Fibroblast of pulmonary artery (primary cell): Measurements from ENCODE around the gene CPPED1.
"Not testable (repeated sequence)": the region's sequence is repeated elsewhere in the genome, so short reads cannot be mapped to it uniquely, and the experiment has no call there.

ENCODE experiments used
- DNase-seq: peaks from one replicate; pipeline ENCODE4 v3.0.0-alpha.2; 2010; ENCODE audit warnings: low read depth
- H3K4me3 ChIP-seq: replicated peaks from 2 replicates; pipeline ENCODE4 v1.5.1; 2011; ENCODE audit warnings: low read depth, mild to moderate bottlenecking, control low read depth, low read length, moderate library complexity
- TF ChIP-seq, protein P1 (sequence below): IDR thresholded peaks from 2 replicates; pipeline ENCODE4 v1.5.1; 2011; ENCODE audit warnings: mild to moderate bottlenecking, control low read depth, low read length, inconsistent platforms; ENCODE audit errors: missing control alignments

The CPPED1 gene

DNA sequence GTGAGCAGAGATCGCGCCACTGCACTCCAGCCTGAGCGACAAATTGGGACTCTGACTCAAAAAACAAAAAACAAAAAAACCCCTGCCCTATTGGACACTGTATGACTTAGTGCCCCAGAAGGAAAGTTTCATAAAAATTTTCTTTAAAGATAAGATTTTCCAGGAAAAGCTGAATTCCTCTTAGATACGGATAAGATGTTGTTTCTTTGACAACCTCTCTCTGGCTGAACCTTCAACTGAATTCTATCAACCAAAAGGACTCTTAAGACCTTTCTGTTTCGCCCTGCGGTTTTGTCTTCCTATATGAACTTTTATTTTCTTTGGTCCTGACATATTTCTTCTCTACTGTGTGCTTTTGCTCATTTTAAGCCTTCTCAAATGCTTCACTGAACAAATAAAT lies 35.8 kb downstream of the CPPED1 start:
- no peak for DNase-seq
- no peak overlapping the region for H3K4me3 ChIP-seq
- TF ChIP-seq, protein P1, sequence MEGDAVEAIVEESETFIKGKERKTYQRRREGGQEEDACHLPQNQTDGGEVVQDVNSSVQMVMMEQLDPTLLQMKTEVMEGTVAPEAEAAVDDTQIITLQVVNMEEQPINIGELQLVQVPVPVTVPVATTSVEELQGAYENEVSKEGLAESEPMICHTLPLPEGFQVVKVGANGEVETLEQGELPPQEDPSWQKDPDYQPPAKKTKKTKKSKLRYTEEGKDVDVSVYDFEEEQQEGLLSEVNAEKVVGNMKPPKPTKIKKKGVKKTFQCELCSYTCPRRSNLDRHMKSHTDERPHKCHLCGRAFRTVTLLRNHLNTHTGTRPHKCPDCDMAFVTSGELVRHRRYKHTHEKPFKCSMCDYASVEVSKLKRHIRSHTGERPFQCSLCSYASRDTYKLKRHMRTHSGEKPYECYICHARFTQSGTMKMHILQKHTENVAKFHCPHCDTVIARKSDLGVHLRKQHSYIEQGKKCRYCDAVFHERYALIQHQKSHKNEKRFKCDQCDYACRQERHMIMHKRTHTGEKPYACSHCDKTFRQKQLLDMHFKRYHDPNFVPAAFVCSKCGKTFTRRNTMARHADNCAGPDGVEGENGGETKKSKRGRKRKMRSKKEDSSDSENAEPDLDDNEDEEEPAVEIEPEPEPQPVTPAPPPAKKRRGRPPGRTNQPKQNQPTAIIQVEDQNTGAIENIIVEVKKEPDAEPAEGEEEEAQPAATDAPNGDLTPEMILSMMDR: no peak

DNA sequence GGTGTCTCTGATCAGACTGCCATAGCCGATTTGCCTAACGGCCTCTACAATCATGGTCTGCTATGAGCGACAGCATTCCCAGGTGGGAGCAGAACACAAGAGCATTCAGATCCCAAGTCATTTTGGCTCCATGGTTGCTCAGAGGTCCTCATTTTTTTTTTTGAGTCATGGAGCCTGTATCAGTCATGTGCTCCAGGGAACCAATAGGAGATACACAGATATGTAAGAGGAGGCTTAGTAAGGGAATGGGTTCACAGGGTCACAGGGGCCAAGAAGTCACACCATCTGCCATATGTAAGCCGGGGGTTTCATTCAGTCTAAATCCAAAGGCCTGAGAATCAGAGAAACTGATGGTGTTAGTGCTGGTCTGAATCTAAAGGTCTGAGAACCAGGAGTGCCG lies 36.8 kb downstream of the CPPED1 start:
- no peak for DNase-seq
- TF ChIP-seq, protein P1: no peak
- H3K4me3 ChIP-seq: no peak overlapping the region

DNA sequence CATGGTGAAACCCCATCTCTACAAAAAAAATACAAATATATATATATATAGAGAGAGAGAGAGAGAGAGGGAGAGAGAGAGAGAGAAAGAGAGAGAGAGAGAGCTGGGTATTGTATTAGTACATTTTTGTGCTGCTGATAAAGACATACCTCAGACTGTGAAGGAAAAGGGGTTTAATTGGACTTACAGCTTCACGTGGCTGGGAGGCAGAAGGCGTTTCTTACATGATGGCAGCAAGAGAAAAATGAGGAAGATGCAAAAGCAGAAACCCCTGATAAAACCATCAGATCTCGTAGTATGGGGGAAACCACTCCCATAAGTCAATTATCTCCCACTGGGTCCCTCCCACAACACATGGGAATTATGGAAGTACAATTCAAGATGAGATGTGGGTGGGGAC lies 37.5 kb downstream of the CPPED1 start:
- not testable (repeated sequence) for H3K4me3 ChIP-seq, DNase-seq

DNA sequence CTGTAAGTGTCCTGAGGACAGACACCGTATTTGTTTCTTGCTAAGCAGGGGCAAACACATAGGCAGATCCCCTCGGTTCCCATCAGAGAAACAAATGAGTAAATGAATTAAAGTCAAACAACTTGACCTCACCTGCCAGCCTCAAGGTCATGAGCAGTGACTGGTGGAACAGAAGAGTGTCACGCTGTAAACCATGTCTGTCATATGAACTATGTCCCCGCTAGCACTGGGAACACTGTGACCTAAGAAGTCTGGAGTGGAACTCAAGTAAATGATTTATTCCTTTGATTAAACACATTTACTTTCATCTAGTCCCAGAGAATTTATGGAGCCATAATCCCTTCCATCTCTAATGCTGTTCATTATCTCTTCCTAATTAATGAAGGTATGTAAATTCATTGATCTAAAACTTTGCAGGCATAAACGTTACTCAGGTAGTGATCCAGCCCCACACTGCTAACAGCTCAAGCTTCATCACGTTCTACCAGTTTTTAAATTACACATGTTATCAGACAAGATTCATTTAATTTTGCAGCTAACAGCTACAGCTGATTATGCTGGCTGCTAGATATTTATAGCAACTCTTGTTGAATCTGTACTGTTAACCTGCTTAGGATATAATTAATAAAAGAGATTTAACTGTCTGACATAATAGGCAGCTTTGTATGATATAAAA lies 38.7 kb downstream of the CPPED1 start:
- H3K4me3 ChIP-seq: no peak overlapping the region
- no peak for DNase-seq
- TF ChIP-seq, protein P1: no peak

DNA sequence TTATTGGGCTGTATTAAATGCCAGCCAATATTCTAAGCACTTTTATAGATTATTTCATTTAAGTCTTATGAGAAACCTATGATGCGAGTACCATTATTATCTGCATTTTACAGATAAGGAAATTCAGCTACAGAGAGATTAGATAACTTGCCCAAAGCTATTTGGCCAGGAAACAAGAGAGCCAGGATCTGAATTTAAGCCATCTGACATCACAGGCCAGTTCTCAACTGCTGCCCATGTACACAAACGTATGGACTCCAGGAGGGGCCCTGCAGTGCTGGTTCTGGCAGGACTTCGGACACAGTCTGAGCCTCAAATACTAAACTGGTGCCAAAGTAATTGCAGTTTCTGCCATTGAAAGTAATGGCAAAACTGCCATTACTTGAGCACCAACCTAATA lies 40.2 kb downstream of the CPPED1 start:
- no peak overlapping the region for H3K4me3 ChIP-seq
- peak; percentile 60 for DNase-seq
- TF ChIP-seq, protein P1: no peak

DNA sequence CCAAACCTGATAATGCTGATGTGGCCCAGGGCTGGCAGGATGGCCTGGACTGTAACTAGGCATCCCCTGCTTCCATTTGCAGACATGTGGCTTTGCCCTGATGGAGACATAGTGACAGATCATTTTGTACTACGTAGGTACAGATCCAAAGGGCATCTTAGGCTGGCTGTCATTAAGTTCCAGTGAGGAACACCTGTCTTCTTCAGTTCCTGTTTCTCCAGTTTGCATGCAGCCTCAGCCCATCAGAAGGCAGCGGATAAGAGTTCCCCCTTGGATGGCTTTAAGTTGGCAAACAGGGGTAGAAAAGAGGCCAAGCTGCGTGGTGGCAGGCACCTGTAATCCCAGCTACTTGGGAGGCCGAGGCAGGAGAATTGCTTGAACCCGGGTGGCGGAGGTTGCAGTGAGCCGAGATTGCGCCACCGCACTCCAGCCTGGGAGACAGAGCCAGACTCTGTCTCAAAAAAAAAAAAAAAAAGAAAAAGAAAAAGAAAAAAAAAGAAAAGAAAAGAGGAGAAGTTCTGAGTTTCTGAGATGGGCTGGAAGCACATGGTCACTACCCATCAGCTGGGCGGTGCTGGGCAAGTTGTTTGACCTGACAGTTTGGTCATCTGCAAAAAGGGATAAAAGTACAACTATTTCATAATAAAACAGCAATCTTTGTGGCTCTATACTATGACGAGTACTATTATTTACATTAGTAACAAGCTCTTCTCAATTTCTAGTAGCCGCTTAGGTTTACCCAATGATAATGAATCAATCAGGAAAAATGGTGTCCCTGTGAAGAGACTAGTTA lies 42.7 kb downstream of the CPPED1 start:
- TF ChIP-seq, protein P1: no peak

DNA sequence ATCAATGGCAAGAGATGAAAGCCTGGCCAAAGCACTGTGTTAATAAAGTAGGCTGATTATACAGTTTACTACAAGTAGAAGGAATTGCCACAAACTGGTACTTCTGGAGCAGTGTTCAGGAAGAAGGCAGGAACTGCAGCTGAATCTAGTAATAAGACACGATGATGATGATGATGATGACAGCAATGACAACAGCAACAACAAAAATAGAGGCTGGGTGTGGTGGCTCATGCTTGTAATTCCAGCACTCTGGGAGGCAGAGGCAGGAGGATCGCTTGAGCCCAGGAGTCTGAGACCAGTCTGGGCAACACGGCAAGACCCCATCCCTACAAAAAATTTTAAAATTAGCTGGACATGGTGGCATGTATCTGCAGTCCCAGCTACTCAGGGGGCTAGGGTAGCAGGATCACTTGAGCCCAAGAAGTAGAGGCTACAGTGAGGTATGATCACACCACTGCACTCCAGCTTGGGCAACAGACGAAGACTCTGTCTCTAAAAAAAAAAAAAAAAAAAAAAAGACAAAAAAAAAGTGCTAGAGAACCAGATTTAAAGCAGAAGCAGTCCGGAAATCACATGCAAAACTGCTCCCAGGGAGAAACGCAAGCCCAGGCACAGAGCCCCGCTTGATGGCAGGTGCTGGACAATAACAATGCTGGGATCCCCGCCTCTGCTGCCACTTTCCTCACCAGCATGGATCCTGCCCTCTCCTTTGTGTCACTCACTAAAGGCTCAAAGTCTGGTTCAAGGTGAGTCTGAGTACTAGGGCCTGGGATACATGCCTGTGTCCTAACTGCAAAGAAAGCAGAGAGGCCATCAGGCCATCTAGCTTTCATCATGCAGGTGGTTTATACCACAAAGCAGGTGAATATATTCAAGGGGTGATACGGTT lies 44.8 kb downstream of the CPPED1 start:
- no peak for DNase-seq
- TF ChIP-seq, protein P1: no peak
- no peak overlapping the region for H3K4me3 ChIP-seq

More for the DNA sequence above, 42.7 kb downstream of the CPPED1 start:
- H3K4me3 ChIP-seq: no peak overlapping the region
- no peak for DNase-seq
